ENCODE measurements around the gene IL18BP. TPM values are rescaled to one million over a fixed set of nuclear protein-coding genes. Genes with fewer than 3 reads are reported as not detected.

The IL18BP gene
- total RNA-seq, 1 donor from 2014 or later, result 18.0 TPM

- ATAC-seq, result peak; percentile 78 to 79
These were observed 20.8 kb upstream of the IL18BP start for GRCh38 chr11:71977743-71978418.

GRCh38 chr11:71979094-71979493 is 19.6 kb upstream of the IL18BP start:
- peaks cover 35% of the 10 kb centered on the region for H3K36me3 ChIP-seq
- no peaks in the 10 kb centered on the region for H3K9me3 ChIP-seq
- DNase-seq, result no peak
- no peak overlapping the region for H3K27ac ChIP-seq
- ATAC-seq, result no peak
- H3K4me3 ChIP-seq, result no peak overlapping the region
- H3K27me3 ChIP-seq (ENCODE audit: low read depth), result no peaks in the 10 kb centered on the region
- intact Hi-C loops (cut with DNase I), result no loop called here
- TF ChIP-seq CTCF (IDR thresholded peaks at IDR 0.05), result no peak
- no peaks in the 10 kb centered on the region for H3K4me1 ChIP-seq

More at GRCh38 chr11:71977743-71978418, 20.8 kb upstream of the IL18BP start:
- TF ChIP-seq CTCF (IDR thresholded peaks at IDR 0.05), result peak; percentile 73
- Histone ChIP-seq H3K36me3 (peaks cover 23% of the 10 kb centered on the region), H3K27me3 (ENCODE audit: low read depth) (no peaks in the 10 kb centered on the region), H3K4me1 (no peaks in the 10 kb centered on the region), H3K27ac (no peak overlapping the region), H3K4me3 (no peak overlapping the region), H3K9me3 (no peaks in the 10 kb centered on the region)
- DNase-seq, result no peak
- intact Hi-C loops (cut with DNase I), result no loop called here

DNA sequence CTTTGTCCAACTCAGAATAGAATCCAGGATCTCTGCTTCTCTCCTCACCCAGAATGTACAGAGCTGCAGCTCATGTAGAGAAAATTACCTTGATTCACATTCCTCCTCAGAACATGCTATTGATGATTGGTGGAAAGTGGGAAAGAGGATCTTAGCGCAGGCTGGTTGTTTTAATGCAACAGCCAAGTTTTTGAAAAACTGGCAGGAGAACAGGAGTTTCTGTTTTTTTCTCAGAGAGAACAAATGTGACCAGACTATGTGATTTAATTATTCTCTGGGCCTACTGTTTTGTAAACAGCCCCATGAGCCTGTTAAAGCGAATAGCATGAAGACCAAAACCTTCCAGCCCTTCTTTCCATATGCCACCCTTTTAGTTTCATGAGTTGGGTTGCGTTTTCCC is 19.1 kb upstream of the IL18BP start:
- Histone ChIP-seq H3K4me1 (no peaks in the 10 kb centered on the region), H3K27me3 (ENCODE audit: low read depth) (no peaks in the 10 kb centered on the region), H3K27ac (no peak overlapping the region), H3K9me3 (no peaks in the 10 kb centered on the region), H3K36me3 (peaks cover 35% of the 10 kb centered on the region), H3K4me3 (no peak overlapping the region)
- ATAC-seq (no peak), DNase-seq (no peak)
- intact Hi-C loops (cut with DNase I), result no loop called here
- no peak for TF ChIP-seq CTCF (IDR thresholded peaks at IDR 0.05)

- DNase-seq (no peak), ATAC-seq (no peak)
- no peak overlapping the region for H3K27ac ChIP-seq
- H3K36me3 ChIP-seq, result peaks cover 33% of the 10 kb centered on the region
- no peaks in the 10 kb centered on the region for H3K4me1 ChIP-seq
- no peak overlapping the region for H3K4me3 ChIP-seq
- H3K27me3 ChIP-seq (ENCODE audit: low read depth), result no peaks in the 10 kb centered on the region
- no peak for TF ChIP-seq CTCF (IDR thresholded peaks at IDR 0.05)
- intact Hi-C loops (cut with DNase I), result no loop called here
- no peaks in the 10 kb centered on the region for H3K9me3 ChIP-seq
These were observed 12.6 kb upstream of the IL18BP start for GRCh38 chr11:71986131-71986530.

DNA sequence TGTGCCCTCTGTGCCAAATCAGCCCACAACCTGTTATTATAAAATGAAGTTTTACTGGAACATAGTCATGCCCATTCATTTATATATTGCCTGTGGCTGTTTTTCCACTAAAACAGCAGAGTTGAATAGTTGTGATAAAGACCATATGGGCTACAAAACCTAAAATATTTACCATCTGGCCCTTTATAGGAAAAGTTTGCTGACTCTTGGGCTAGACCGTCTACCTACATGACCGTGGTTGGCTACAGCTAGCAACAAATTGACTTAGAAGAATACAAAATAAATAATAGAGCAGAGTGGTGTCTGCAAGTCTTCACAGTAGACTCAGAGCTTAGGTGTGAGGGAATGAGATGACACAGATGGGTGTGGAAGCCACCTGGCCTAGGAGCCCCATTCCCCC is 11.2 kb upstream of the IL18BP start:
- Histone ChIP-seq H3K27ac (no peak overlapping the region), H3K9me3 (no peaks in the 10 kb centered on the region), H3K4me1 (peaks cover 7% of the 10 kb centered on the region), H3K36me3 (peaks cover 42% of the 10 kb centered on the region), H3K27me3 (ENCODE audit: low read depth) (no peaks in the 10 kb centered on the region), H3K4me3 (no peak overlapping the region)
- ATAC-seq (no peak), DNase-seq (no peak)
- no peak for TF ChIP-seq CTCF (IDR thresholded peaks at IDR 0.05)
- intact Hi-C loops (cut with DNase I), result no loop called here

Data from lower lobe of right lung (tissue), 2 donors.